HepG2 (cell line): ENCODE results near the gene TBCCD1. TPM values are rescaled to one million over a fixed set of nuclear protein-coding genes. Genes with fewer than 3 reads are reported as not detected.

ENCODE experiments used
- ATF6 ChIP-seq: sonication (generic); formaldehyde crosslinking; conservative IDR thresholded peaks from 2 replicates; pipeline ENCODE4 v1.4.0; 2020; ENCODE audit warnings: missing genetic modification reagents
- DNMT1 ChIP-seq: sonication (generic); formaldehyde crosslinking; IDR thresholded peaks from 2 replicates; pipeline ENCODE4 v1.5.1; 2020; ENCODE audit warnings: mild to moderate bottlenecking, missing genetic modification reagents
- ELF1 ChIP-seq: sonication (generic); formaldehyde crosslinking; IDR thresholded peaks from 2 replicates; pipeline ENCODE4 v1.4.0; 2020; ENCODE audit warnings: missing genetic modification reagents
- GLI4 ChIP-seq: sonication (generic); formaldehyde crosslinking; IDR thresholded peaks from 2 replicates; pipeline ENCODE4 v1.5.1; 2020; ENCODE audit warnings: missing genetic modification reagents, mild to moderate bottlenecking, moderate library complexity, borderline replicate concordance
- ISX ChIP-seq: sonication (generic); formaldehyde crosslinking; conservative IDR thresholded peaks from 2 replicates; pipeline ENCODE4 v1.5.0; 2020; ENCODE audit warnings: missing genetic modification reagents
- KLF12 ChIP-seq: sonication (generic); formaldehyde crosslinking; IDR thresholded peaks from 2 replicates; pipeline ENCODE4 v1.4.0; 2020; ENCODE audit warnings: missing genetic modification reagents, borderline replicate concordance
- MIER3 ChIP-seq: IDR thresholded peaks from 2 replicates; pipeline ENCODE4 v1.6.1; 2016; ENCODE audit warnings: missing compliant biosample characterization, borderline replicate concordance
- REPIN1 ChIP-seq: sonication (generic); formaldehyde crosslinking; IDR thresholded peaks from 2 replicates; pipeline ENCODE4 v1.8.0; 2022; ENCODE audit warnings: missing genetic modification reagents, low read depth, mild to moderate bottlenecking, borderline replicate concordance
- TAF15 ChIP-seq: fragments of 200-400 bp; formaldehyde crosslinking; IDR thresholded peaks from one replicate; pipeline ENCODE4 v1.6.1; 2018; ENCODE audit warnings: mild to moderate bottlenecking, low read depth, low read length; ENCODE audit not compliant: poor library complexity, severe bottlenecking
- ZFX ChIP-seq: sonication (generic); formaldehyde crosslinking; IDR thresholded peaks from 2 replicates; pipeline ENCODE4 v1.4.0; 2020; ENCODE audit warnings: mild to moderate bottlenecking, low read depth, missing genetic modification reagents, moderate library complexity
- ZNF17 ChIP-seq: sonication (generic); formaldehyde crosslinking; IDR thresholded peaks from 2 replicates; pipeline ENCODE4 v1.5.0; 2020; ENCODE audit warnings: mild to moderate bottlenecking, missing genetic modification reagents
- ZNF260 ChIP-seq: sonication (generic); formaldehyde crosslinking; IDR thresholded peaks from 2 replicates; pipeline ENCODE4 v1.4.0; 2020; ENCODE audit warnings: missing genetic modification reagents, low read depth, mild to moderate bottlenecking, borderline replicate concordance
- ZNF572 ChIP-seq: sonication (generic); formaldehyde crosslinking; IDR thresholded peaks from 2 replicates; pipeline ENCODE4 v1.5.1; 2020; ENCODE audit warnings: mild to moderate bottlenecking, missing genetic modification reagents
- ZNF766 ChIP-seq: sonication (generic); formaldehyde crosslinking; IDR thresholded peaks from 2 replicates; pipeline ENCODE4 v1.5.0; 2020; ENCODE audit warnings: missing genetic modification reagents, borderline replicate concordance
- ZNF768 ChIP-seq: sonication (generic); formaldehyde crosslinking; IDR thresholded peaks from 2 replicates; pipeline ENCODE4 v1.4.0; 2020; ENCODE audit warnings: missing genetic modification reagents
- polyA plus RNA-seq, 8 experiments: library from polyadenylated mRNA; depleted of rRNA in 3 of 8; stranded (reverse) in 7 of 8; unstranded in 1 of 8; fragments of >200 nt; fragmentation: Illumina TruSeq in 4 of 8; extraction: Trizol in 4 of 8; gene quantifications; 2 replicates each; pipeline versions ENCODE4 v1.2.1 to v1.2.3, GENCODE V29; 2011 to 2016; ENCODE audit warnings: low read depth in 4 of 8, missing spikeins in 1 of 8, mixed read lengths in 1 of 8; ENCODE audit not compliant: insufficient read depth in 1 of 8
- total RNA-seq, 5 experiments: library from RNA; depleted of rRNA; stranded (reverse); fragments of >200 nt; fragmentation: Illumina TruSeq; extraction: Trizol; gene quantifications; 2 replicates each; pipeline ENCODE4 v1.2.3, GENCODE V29; 2016; ENCODE audit warnings: low read depth in 1 of 5
- TF ChIP-seq, protein P1 (sequence below): sonication (generic); formaldehyde crosslinking; IDR thresholded peaks from 2 replicates; pipeline ENCODE4 v1.4.0; 2020; ENCODE audit warnings: low read depth, missing genetic modification reagents
- TF ChIP-seq, protein P2 (sequence below): sonication (generic); formaldehyde crosslinking; IDR thresholded peaks from 2 replicates; pipeline ENCODE4 v1.5.0; 2020; ENCODE audit warnings: mild to moderate bottlenecking, low read depth, missing genetic modification reagents, borderline replicate concordance
- TF ChIP-seq, protein P3 (sequence below): sonication (generic); formaldehyde crosslinking; IDR thresholded peaks from 2 replicates; pipeline ENCODE4 v1.4.0; 2020; ENCODE audit warnings: missing genetic modification reagents, borderline replicate concordance
- TF ChIP-seq, protein P4 (sequence below): sonication (generic); formaldehyde crosslinking; IDR thresholded peaks from 2 replicates; pipeline ENCODE4 v1.4.0; 2020; ENCODE audit warnings: mild to moderate bottlenecking, missing genetic modification reagents

TBCCD1 gene
- total and polyA plus RNA-seq, 2 of the 13 experiments (the other 11 are each of a cell fraction or from before 2014, with no cell fraction given) = 13.6 to 16.2 TPM

DNA sequence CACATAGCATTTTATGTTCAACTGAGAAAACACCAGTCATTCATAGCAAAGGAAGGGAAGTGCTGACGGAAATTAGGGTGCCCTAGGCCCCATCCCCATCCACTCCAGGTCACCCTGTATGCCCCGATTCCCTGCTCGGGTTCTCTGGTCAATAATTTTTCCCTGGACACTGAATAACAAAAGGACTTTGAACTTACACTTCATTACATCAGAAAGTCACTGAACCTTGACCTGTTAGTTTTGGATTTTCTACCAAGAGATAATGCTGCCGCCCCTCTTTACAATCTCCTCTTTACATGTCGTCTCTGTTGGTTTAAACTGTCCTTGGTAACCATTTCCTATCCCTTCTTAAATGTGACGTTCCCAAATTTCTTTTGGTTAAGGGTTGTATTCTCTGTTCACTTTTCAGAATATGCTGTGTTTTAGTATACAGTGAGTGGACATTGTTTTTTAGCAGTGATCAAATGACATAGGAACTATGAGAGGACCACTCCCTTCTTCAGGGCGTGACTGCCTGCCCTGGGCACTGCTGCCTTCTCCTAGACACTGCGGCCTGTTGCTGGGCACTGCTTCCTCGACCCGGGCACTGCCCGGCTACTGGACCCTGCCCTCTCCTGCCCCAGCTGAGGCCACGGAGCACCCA, 32.1 kb upstream of the TBCCD1 start (continued):
- no peak for TF ChIP-seq ATF6 (CRISPR knock-in tag)
- TF ChIP-seq ZNF260 = no peak
- TF ChIP-seq, protein P1, sequence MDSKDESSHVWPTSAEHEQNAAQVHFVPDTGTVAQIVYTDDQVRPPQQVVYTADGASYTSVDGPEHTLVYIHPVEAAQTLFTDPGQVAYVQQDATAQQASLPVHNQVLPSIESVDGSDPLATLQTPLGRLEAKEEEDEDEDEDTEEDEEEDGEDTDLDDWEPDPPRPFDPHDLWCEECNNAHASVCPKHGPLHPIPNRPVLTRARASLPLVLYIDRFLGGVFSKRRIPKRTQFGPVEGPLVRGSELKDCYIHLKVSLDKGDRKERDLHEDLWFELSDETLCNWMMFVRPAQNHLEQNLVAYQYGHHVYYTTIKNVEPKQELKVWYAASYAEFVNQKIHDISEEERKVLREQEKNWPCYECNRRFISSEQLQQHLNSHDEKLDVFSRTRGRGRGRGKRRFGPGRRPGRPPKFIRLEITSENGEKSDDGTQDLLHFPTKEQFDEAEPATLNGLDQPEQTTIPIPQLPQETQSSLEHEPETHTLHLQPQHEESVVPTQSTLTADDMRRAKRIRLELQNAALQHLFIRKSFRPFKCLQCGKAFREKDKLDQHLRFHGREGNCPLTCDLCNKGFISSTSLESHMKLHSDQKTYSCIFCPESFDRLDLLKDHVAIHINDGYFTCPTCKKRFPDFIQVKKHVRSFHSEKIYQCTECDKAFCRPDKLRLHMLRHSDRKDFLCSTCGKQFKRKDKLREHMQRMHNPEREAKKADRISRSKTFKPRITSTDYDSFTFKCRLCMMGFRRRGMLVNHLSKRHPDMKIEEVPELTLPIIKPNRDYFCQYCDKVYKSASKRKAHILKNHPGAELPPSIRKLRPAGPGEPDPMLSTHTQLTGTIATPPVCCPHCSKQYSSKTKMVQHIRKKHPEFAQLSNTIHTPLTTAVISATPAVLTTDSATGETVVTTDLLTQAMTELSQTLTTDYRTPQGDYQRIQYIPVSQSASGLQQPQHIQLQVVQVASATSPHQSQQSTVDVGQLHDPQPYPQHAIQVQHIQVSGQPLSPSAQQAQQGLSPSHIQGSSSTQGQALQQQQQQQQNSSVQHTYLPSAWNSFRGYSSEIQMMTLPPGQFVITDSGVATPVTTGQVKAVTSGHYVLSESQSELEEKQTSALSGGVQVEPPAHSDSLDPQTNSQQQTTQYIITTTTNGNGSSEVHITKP (CRISPR knock-in tag) = no peak
- no peak for TF ChIP-seq KLF12
- TF ChIP-seq DNMT1 (CRISPR knock-in tag) = no peak
- TF ChIP-seq, protein P2, sequence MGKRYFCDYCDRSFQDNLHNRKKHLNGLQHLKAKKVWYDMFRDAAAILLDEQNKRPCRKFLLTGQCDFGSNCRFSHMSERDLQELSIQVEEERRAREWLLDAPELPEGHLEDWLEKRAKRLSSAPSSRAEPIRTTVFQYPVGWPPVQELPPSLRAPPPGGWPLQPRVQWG (CRISPR knock-in tag) = no peak
- TF ChIP-seq ZNF766 (CRISPR knock-in tag) = no peak; the same call in 1 of the 2 replicates
- peak; percentile 75 for TF ChIP-seq ZFX (CRISPR knock-in tag)
- TF ChIP-seq ZNF768 (CRISPR knock-in tag) = peak; percentile 67
- TF ChIP-seq, protein P3, sequence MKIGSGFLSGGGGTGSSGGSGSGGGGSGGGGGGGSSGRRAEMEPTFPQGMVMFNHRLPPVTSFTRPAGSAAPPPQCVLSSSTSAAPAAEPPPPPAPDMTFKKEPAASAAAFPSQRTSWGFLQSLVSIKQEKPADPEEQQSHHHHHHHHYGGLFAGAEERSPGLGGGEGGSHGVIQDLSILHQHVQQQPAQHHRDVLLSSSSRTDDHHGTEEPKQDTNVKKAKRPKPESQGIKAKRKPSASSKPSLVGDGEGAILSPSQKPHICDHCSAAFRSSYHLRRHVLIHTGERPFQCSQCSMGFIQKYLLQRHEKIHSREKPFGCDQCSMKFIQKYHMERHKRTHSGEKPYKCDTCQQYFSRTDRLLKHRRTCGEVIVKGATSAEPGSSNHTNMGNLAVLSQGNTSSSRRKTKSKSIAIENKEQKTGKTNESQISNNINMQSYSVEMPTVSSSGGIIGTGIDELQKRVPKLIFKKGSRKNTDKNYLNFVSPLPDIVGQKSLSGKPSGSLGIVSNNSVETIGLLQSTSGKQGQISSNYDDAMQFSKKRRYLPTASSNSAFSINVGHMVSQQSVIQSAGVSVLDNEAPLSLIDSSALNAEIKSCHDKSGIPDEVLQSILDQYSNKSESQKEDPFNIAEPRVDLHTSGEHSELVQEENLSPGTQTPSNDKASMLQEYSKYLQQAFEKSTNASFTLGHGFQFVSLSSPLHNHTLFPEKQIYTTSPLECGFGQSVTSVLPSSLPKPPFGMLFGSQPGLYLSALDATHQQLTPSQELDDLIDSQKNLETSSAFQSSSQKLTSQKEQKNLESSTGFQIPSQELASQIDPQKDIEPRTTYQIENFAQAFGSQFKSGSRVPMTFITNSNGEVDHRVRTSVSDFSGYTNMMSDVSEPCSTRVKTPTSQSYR (CRISPR knock-in tag) = no peak
- no peak for TF ChIP-seq ZNF572
- TF ChIP-seq ZNF17 (CRISPR knock-in tag) = no peak
- peak; percentile 69; the same call in 1 of the 2 replicates for TF ChIP-seq MIER3 (CRISPR knock-in tag)
- no peak for TF ChIP-seq ELF1 (CRISPR knock-in tag)
- TF ChIP-seq, protein P4, sequence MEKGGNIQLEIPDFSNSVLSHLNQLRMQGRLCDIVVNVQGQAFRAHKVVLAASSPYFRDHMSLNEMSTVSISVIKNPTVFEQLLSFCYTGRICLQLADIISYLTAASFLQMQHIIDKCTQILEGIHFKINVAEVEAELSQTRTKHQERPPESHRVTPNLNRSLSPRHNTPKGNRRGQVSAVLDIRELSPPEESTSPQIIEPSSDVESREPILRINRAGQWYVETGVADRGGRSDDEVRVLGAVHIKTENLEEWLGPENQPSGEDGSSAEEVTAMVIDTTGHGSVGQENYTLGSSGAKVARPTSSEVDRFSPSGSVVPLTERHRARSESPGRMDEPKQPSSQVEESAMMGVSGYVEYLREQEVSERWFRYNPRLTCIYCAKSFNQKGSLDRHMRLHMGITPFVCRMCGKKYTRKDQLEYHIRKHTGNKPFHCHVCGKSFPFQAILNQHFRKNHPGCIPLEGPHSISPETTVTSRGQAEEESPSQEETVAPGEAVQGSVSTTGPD (CRISPR knock-in tag) = no peak
- TF ChIP-seq ISX (CRISPR knock-in tag) = no peak
- TF ChIP-seq TAF15 = no peak
- TF ChIP-seq REPIN1 (CRISPR knock-in tag) = peak; percentile 28; the same call in 1 of the 2 replicates
- no peak for TF ChIP-seq GLI4 (CRISPR knock-in tag)
